ENCODE results near the gene SAMD4A. TPM values are rescaled to one million over a fixed set of nuclear protein-coding genes. Genes with fewer than 3 reads are reported as not detected.

SAMD4A gene
- polyA plus RNA-seq, 1 experiment: 13.4 TPM

DNA sequence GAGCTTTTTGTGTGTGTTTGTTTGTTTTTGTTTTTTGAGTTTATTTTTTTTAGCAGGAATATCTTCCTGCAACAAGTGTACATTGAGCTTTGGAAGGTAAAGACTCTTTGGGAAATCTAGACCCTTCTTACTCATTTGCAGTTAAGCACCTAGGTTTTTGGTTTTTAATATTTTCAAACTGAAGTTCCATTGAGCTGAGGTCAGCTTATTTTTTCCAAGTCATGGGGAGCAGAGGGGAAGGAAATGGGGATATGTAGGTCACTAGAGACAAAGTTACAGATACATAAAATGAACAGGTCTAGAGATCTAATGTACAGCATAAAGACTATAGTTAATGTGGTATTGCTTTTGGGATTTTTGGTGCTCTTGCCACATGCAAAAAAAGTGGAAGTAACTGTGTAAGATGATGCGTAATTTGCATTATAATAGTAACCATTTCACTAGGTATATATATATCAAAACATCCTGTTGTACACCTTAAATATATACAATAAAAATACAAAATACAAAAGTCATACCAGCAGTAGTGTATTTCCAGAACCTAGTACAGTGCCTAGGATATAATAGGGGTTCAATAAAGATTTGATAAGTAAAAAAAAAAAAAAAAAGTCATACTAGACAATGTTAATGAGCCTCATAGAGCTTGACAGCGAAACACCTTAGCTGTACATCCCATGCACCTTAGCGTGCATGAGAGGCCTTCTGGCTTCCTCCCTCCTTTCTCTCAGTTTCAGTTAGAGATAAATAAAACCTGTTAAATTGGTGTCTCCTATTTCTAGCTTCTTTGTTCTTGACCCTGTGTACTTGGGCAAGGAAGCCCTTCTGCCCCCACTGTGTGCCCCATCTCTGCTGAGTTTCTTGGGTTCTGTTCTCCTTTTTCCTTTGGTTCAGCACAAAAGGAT, 34.6 kb upstream of the SAMD4A start:
- CTCF ChIA-PET: no interaction called here
- TF ChIP-seq CTCF (IDR thresholded peaks at IDR 0.05; ENCODE audit: insufficient read depth, low read depth, low read length): no peak
- no peak for DNase-seq (ENCODE audit: low read depth)
- no peak overlapping the region for H3K4me3 ChIP-seq (ENCODE audit: low read depth, low read length)
- POLR2A ChIA-PET: no interaction called here
- H3K36me3 ChIP-seq (ENCODE audit: control insufficient read depth, insufficient read depth, low read length): peaks cover 1% of the 10 kb centered on the region; the same call in 1 of the 2 replicates
- no peaks in the 10 kb centered on the region for H3K27me3 ChIP-seq (ENCODE audit: control insufficient read depth, insufficient read depth, low read length)

DNA sequence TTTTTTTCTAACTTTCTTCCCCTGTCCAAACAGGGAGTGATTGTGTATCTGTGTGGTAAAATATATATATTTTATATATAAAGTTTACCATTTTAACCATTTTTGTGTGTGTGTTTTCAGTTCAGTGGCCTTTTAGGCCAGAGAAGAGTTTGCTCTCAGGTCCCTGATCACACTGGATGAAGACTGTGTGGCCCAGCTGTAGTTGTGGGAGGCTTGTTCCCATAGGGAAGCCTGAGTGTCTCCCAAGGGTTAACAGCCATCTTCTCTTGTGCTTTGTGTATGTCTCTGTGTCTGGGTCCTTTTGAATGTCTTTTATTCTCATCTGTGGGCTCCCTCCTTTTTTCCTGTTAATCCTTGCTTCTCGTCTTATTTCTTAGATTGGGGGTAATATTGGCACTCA, 33.8 kb upstream of the SAMD4A start:
- no peak for DNase-seq (ENCODE audit: low read depth)
- Histone ChIP-seq H3K27me3 (ENCODE audit: control insufficient read depth, insufficient read depth, low read length) (no peaks in the 10 kb centered on the region), H3K36me3 (ENCODE audit: control insufficient read depth, insufficient read depth, low read length) (peaks cover 1% of the 10 kb centered on the region; the same call in 1 of the 2 replicates), H3K4me3 (ENCODE audit: low read depth, low read length) (no peak overlapping the region)
- CTCF ChIA-PET: no interaction called here
- no peak for TF ChIP-seq CTCF (IDR thresholded peaks at IDR 0.05; ENCODE audit: insufficient read depth, low read depth, low read length)
- POLR2A ChIA-PET: no interaction called here

- ChIA-PET CTCF (no interaction called here), POLR2A (no interaction called here)
- DNase-seq (ENCODE audit: low read depth): no peak
These were observed 31.8 kb upstream of the SAMD4A start for GRCh38 chr14:54535126-54535525.

GRCh38 chr14:54535646-54536045, 31.3 kb upstream of the SAMD4A start:
- no peak overlapping the region for H3K4me3 ChIP-seq (ENCODE audit: low read depth, low read length)
- ChIA-PET CTCF (no interaction called here), POLR2A (no interaction called here)
- peaks cover 2% of the 10 kb centered on the region; the same call in 1 of the 2 replicates for H3K36me3 ChIP-seq (ENCODE audit: control insufficient read depth, insufficient read depth, low read length)
- no peak for DNase-seq (ENCODE audit: low read depth)
- no peak for TF ChIP-seq CTCF (IDR thresholded peaks at IDR 0.05; ENCODE audit: insufficient read depth, low read depth, low read length)
- H3K27me3 ChIP-seq (ENCODE audit: control insufficient read depth, insufficient read depth, low read length): no peaks in the 10 kb centered on the region

More at GRCh38 chr14:54535126-54535525, 31.8 kb upstream of the SAMD4A start:
- Histone ChIP-seq H3K36me3 (ENCODE audit: control insufficient read depth, insufficient read depth, low read length) (peaks cover 2% of the 10 kb centered on the region; the same call in 1 of the 2 replicates), H3K4me3 (ENCODE audit: low read depth, low read length) (no peak overlapping the region), H3K27me3 (ENCODE audit: control insufficient read depth, insufficient read depth, low read length) (no peaks in the 10 kb centered on the region)
- no peak for TF ChIP-seq CTCF (IDR thresholded peaks at IDR 0.05; ENCODE audit: insufficient read depth, low read depth, low read length)

GRCh38 chr14:54537651-54538050, 29.3 kb upstream of the SAMD4A start:
- CTCF ChIA-PET: no interaction called here
- no peak for TF ChIP-seq CTCF (IDR thresholded peaks at IDR 0.05; ENCODE audit: insufficient read depth, low read depth, low read length)
- peaks cover 2% of the 10 kb centered on the region; the same call in 1 of the 2 replicates for H3K36me3 ChIP-seq (ENCODE audit: control insufficient read depth, insufficient read depth, low read length)

More at GRCh38 chr14:54537651-54538050, 29.3 kb upstream of the SAMD4A start:
- no peaks in the 10 kb centered on the region for H3K27me3 ChIP-seq (ENCODE audit: control insufficient read depth, insufficient read depth, low read length)
- no peak for DNase-seq (ENCODE audit: low read depth)
- POLR2A ChIA-PET: no interaction called here
- no peak overlapping the region for H3K4me3 ChIP-seq (ENCODE audit: low read depth, low read length)

Measured in BJ (cell line).